ENCODE results near the gene CNEP1R1. TPM values are rescaled to one million over a fixed set of nuclear protein-coding genes. Genes with fewer than 3 reads are reported as not detected.

CNEP1R1 gene
- total RNA-seq, 2 donors from 2014 or later = 13.4 to 22.4 TPM

DNA sequence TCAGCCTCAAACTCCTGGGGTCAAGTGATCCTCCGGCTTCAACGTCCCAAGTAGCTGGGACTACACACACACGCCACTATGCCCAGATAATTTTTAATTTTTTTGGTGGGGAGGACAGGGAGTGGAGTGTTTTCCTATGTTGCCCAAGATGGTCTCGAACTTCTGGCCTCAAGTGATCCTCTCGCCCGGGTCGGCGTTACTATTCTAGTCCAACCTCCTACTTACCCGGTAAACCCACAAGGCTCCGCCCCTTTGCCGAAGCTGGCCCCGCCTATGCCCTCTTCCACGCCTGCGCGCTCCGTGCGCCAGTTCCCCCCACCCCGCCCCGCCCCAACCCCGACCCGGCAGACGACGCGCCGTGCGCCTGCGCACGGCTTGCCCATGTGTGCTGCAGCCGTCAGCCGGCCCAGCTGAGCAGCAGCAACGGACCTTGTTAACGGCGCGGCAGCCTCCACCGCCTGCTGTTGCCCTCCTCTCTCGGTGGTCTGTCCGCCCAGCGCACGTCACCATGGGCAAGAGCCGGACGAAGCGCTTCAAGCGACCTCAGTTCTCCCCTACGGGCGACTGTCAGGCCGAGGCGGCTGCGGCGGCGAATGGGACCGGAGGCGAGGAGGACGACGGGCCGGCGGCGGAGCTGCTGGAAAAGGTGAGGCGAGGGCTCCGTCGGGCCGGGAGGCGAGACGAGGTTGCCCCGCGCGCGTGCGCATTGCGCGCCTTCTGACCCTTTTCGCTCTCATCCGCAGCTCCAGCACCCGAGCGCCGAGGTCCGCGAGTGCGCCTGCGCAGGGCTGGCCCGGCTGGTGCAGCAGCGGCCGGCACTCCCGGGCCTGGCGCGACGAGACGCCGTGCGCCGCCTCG lies 40.8 kb downstream of the CNEP1R1 start, which contains the start of gene HEATR3:
HEATR3 (plus strand) TSS at position 347 of the 858 bp plus-strand sequence; CDS start at position 509, 162 bp downstream.
- intact Hi-C loops (cut with DNase I) = loop anchor here (5.0 kb wide), 2 partner anchors 86 to 146 kb away; partner anchors contain the start of gene TENT4B

DNA sequence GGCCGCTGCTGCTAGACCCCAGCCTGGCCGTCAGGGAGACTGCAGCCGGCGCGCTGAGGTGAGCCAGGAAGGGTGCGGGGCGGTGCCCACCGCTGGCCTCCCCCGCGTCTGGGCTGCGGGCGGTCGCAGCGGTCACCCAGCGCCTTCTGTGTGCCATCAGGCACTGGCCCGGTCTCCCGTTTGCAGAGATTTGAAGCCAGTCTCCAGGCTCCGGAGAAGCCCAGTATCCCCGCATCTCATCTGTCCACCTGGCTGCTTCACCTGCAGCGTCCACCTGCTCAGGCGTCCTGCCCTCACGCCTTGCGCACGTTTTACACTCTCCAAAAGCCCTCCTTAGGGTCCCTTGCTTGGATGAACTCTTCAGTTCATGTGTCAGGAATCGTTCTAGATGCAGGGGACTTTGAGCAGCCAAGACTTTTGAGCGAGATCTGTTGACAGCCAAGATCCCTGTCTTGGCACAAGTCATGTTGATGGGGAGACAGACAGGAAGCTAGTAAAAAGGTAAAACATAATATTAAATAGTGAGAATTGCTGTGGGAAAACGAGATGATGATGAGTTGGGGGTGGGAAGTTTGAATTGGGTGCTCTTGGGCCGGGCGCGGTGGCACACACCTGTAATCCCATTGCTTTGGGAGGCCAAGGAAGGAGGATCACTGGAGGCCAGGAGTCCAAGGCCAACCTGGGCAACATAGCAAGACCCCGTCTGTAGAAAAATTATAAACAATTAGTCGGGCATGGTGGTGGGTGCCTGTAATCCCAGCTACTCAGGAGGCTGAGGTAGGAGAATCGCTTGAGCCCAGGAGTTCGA lies 41.7 kb downstream of the CNEP1R1 start:
- H3K9me3 ChIP-seq = no peaks in the 10 kb centered on the region
- no peak for DNase-seq
- intact Hi-C loops (cut with DNase I) = loop anchor here (5.0 kb wide), 2 partner anchors 86 to 146 kb away; partner anchors contain the start of gene TENT4B
- H3K27me3 ChIP-seq = no peaks in the 10 kb centered on the region
- H3K27ac ChIP-seq = peak overlapping the region; percentile 94
- H3K4me3 ChIP-seq = peak overlapping the region; percentile 73
- TF ChIP-seq, protein P1, sequence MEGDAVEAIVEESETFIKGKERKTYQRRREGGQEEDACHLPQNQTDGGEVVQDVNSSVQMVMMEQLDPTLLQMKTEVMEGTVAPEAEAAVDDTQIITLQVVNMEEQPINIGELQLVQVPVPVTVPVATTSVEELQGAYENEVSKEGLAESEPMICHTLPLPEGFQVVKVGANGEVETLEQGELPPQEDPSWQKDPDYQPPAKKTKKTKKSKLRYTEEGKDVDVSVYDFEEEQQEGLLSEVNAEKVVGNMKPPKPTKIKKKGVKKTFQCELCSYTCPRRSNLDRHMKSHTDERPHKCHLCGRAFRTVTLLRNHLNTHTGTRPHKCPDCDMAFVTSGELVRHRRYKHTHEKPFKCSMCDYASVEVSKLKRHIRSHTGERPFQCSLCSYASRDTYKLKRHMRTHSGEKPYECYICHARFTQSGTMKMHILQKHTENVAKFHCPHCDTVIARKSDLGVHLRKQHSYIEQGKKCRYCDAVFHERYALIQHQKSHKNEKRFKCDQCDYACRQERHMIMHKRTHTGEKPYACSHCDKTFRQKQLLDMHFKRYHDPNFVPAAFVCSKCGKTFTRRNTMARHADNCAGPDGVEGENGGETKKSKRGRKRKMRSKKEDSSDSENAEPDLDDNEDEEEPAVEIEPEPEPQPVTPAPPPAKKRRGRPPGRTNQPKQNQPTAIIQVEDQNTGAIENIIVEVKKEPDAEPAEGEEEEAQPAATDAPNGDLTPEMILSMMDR (IDR thresholded peaks at IDR 0.05) = no peak
- no peaks in the 10 kb centered on the region for H3K36me3 ChIP-seq
- peaks cover 5% of the 10 kb centered on the region for H3K4me1 ChIP-seq
- H3K9ac ChIP-seq (ENCODE audit: low read depth in 2 of 2, low read length in 2 of 2) = peak overlapping the region; percentile 86 to 93

More for the DNA sequence above, 40.8 kb downstream of the CNEP1R1 start, which contains the start of gene HEATR3:
- TF ChIP-seq, protein P1 (IDR thresholded peaks at IDR 0.05) = no peak
- DNase-seq = peak; percentile 95
- H3K36me3 ChIP-seq = no peaks in the 10 kb centered on the region
- no peaks in the 10 kb centered on the region for H3K27me3 ChIP-seq
- H3K4me1 ChIP-seq = peaks cover 5% of the 10 kb centered on the region
- H3K4me3 ChIP-seq = peak within 1 kb of the TSS; percentile 73
- no peaks in the 10 kb centered on the region for H3K9me3 ChIP-seq
- peak within 1 kb of the TSS; percentile 94 for H3K27ac ChIP-seq
- H3K9ac ChIP-seq (ENCODE audit: low read depth in 2 of 2, low read length in 2 of 2) = peak within 1 kb of the TSS; percentile 86 to 93

DNA sequence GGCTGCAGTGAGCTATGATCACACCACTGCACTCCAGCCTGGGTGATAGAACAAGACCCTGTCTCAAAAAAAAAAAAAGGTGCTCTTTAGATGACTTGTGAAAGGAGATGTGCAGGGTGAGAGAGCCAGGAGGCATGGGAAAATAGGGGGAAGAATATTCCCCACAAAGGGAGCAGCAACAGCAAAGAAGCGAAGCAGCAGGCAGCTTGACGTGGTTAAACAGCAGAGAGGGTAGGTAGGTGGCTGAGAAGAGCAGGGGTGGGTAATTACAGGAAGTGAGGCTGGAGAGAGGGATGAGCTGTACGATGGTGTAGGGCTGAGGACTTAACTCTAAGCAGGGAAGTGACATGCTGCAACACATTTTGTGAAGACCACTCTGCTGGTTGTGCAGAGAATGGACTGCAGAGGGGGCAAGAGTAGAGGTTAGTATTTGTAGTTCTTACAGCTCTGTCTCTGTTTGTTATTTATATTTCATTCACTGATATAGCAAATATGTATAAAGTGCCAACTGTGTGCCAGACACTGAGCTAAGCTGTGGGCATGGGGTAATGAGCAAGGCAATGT lies 42.3 kb downstream of the CNEP1R1 start:
- Histone ChIP-seq H3K36me3 (no peaks in the 10 kb centered on the region), H3K27me3 (no peaks in the 10 kb centered on the region), H3K9ac (ENCODE audit: low read depth in 2 of 2, low read length in 2 of 2) (no peak overlapping the region), H3K4me3 (peak overlapping the region; percentile 73), H3K9me3 (no peaks in the 10 kb centered on the region), H3K27ac (no peak overlapping the region), H3K4me1 (peaks cover 5% of the 10 kb centered on the region)
- TF ChIP-seq, protein P1 (IDR thresholded peaks at IDR 0.05) = no peak
- intact Hi-C loops (cut with DNase I) = loop anchor here (5.0 kb wide), 2 partner anchors 85 to 145 kb away; partner anchors contain the start of gene TENT4B
- DNase-seq = peak; percentile 24

DNA sequence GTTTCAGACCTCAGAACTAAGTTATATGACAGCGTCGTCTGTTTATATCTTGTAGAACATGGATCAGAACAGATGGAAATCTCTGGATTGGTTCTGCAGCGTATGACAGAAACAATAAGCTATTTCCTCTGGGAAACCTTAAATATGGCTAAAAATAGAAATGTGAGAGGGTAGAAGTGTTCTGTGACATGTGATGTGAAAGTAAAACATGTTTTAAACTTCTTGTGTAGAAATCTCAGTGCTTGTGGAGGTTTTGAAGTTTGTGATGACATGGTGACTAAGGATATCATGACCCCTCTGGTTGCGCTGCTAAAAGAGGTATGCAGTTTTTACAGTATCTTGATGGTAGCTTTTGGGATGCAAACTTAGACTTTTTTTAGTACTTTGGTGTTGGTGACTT lies 43.5 kb downstream of the CNEP1R1 start:
- no peaks in the 10 kb centered on the region for H3K27me3 ChIP-seq
- no peaks in the 10 kb centered on the region for H3K36me3 ChIP-seq
- peaks cover 5% of the 10 kb centered on the region for H3K4me1 ChIP-seq
- no peak overlapping the region for H3K4me3 ChIP-seq
- H3K27ac ChIP-seq = no peak overlapping the region
- DNase-seq = no peak
- no peak overlapping the region for H3K9ac ChIP-seq (ENCODE audit: low read depth in 2 of 2, low read length in 2 of 2)
- no peaks in the 10 kb centered on the region for H3K9me3 ChIP-seq
- TF ChIP-seq, protein P1 (IDR thresholded peaks at IDR 0.05) = no peak
- intact Hi-C loops (cut with DNase I) = loop anchor here (5.0 kb wide), 2 partner anchors 84 to 144 kb away; partner anchors contain the start of gene TENT4B

DNA sequence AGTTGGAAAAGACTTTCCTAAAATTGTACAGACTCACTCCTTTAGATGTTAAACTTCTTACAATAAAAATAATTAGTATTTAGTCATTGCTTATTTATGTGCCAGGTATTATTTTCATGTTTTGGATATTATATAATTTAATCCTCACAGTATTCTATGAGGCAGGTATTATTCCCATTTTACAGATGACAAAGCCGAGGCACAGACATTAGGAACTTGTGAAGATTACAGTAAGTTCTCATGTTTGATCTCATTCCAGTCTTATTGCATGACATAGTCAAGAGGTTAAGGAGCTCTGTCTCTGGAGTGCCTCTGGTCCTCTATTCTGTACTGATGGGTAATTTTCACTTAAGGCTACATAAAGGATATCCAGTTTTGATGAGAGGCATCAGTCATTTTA lies 44.0 kb downstream of the CNEP1R1 start:
- TF ChIP-seq, protein P1 (IDR thresholded peaks at IDR 0.05) = no peak
- Histone ChIP-seq H3K27ac (no peak overlapping the region), H3K9ac (ENCODE audit: low read depth in 2 of 2, low read length in 2 of 2) (no peak overlapping the region), H3K27me3 (no peaks in the 10 kb centered on the region), H3K36me3 (no peaks in the 10 kb centered on the region), H3K9me3 (no peaks in the 10 kb centered on the region), H3K4me1 (peaks cover 5% of the 10 kb centered on the region), H3K4me3 (no peak overlapping the region)
- intact Hi-C loops (cut with DNase I) = loop anchor here (5.0 kb wide), 2 partner anchors 83 to 143 kb away; partner anchors contain the start of gene TENT4B
- DNase-seq = no peak

All from colonic mucosa (tissue), 4 donors.